ENCODE measurements around the gene RBMS1. TPM values are rescaled to one million over a fixed set of nuclear protein-coding genes. Genes with fewer than 3 reads are reported as not detected.

The RBMS1 gene
- total RNA-seq, 1 donor, result 111 TPM

DNA sequence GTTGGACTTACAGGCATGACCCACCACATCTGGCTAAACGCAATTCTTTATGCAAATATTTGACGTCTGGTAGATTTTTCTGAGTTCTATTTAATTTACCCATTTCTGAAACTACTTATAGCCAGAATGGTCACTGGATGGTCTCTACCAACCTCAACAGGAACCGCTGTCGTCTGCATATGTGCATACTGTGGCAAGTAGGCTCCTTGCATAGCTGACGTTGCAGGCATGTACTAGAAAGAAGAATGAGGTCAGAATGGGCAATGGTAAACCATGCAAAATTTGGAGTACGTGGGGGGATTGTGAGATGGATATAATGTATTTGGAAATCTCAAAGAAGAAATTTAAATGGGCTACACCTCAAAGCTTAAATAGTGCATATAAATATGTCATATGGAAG, 216.5 kb downstream of the RBMS1 start:
- Histone ChIP-seq H3K4me3 (ENCODE audit: insufficient read depth, low read length) (no peak overlapping the region), H3K9me3 (ENCODE audit: low read depth, low read length) (no peaks in the 10 kb centered on the region), H3K27me3 (ENCODE audit: insufficient read depth, low read length) (no peaks in the 10 kb centered on the region), H3K4me2 (ENCODE audit: insufficient read depth, low read length) (no peak overlapping the region), H2AFZ (ENCODE audit: low read length) (no peak overlapping the region), H3K36me3 (ENCODE audit: insufficient read depth, low read length) (peaks cover 52% of the 10 kb centered on the region), H3K4me1 (ENCODE audit: insufficient read depth, low read length) (peaks cover 14% of the 10 kb centered on the region), H4K20me1 (ENCODE audit: insufficient read depth, low read length) (no peaks in the 10 kb centered on the region), H3K79me2 (ENCODE audit: insufficient read depth, low read length) (no peaks in the 10 kb centered on the region), H3K27ac (ENCODE audit: low read depth, low read length) (no peak overlapping the region)
- no peak for DNase-seq (ENCODE audit: insufficient read length, low spot score, missing footprints)
- TF ChIP-seq, protein P1, sequence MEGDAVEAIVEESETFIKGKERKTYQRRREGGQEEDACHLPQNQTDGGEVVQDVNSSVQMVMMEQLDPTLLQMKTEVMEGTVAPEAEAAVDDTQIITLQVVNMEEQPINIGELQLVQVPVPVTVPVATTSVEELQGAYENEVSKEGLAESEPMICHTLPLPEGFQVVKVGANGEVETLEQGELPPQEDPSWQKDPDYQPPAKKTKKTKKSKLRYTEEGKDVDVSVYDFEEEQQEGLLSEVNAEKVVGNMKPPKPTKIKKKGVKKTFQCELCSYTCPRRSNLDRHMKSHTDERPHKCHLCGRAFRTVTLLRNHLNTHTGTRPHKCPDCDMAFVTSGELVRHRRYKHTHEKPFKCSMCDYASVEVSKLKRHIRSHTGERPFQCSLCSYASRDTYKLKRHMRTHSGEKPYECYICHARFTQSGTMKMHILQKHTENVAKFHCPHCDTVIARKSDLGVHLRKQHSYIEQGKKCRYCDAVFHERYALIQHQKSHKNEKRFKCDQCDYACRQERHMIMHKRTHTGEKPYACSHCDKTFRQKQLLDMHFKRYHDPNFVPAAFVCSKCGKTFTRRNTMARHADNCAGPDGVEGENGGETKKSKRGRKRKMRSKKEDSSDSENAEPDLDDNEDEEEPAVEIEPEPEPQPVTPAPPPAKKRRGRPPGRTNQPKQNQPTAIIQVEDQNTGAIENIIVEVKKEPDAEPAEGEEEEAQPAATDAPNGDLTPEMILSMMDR (IDR thresholded peaks at IDR 0.05; ENCODE audit: extremely low read depth, low read depth, low read length), result no peak

DNA sequence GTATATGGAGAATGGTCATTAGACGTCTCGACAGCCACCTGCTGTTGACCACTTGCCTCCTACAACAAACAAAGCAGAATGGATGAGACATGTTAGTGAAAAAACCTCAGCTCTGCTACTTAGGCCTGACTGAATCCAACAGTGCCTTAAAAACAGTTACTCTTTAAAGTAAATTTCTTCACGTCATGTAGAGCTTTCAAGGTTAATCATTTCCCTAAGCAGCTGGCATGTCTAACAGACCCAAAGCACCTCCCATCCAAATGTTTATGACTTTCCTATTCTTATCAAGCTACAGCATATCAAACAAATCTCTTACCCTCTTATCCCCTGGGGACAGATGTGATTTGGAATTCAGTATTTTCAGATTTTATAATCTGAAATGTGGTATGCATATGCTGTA, 218.0 kb downstream of the RBMS1 start:
- no peak for DNase-seq (ENCODE audit: insufficient read length, low spot score, missing footprints)
- no peak overlapping the region for H3K27ac ChIP-seq (ENCODE audit: low read depth, low read length)
- H3K79me2 ChIP-seq (ENCODE audit: insufficient read depth, low read length), result no peaks in the 10 kb centered on the region
- no peaks in the 10 kb centered on the region for H3K27me3 ChIP-seq (ENCODE audit: insufficient read depth, low read length)
- no peaks in the 10 kb centered on the region for H4K20me1 ChIP-seq (ENCODE audit: insufficient read depth, low read length)
- no peak overlapping the region for H2AFZ ChIP-seq (ENCODE audit: low read length)
- peaks cover 58% of the 10 kb centered on the region for H3K36me3 ChIP-seq (ENCODE audit: insufficient read depth, low read length)
- TF ChIP-seq, protein P1 (IDR thresholded peaks at IDR 0.05; ENCODE audit: extremely low read depth, low read depth, low read length), result no peak
- H3K4me3 ChIP-seq (ENCODE audit: insufficient read depth, low read length), result no peak overlapping the region
- H3K4me2 ChIP-seq (ENCODE audit: insufficient read depth, low read length), result no peak overlapping the region
- no peaks in the 10 kb centered on the region for H3K9me3 ChIP-seq (ENCODE audit: low read depth, low read length)
- H3K4me1 ChIP-seq (ENCODE audit: insufficient read depth, low read length), result peaks cover 23% of the 10 kb centered on the region

DNA sequence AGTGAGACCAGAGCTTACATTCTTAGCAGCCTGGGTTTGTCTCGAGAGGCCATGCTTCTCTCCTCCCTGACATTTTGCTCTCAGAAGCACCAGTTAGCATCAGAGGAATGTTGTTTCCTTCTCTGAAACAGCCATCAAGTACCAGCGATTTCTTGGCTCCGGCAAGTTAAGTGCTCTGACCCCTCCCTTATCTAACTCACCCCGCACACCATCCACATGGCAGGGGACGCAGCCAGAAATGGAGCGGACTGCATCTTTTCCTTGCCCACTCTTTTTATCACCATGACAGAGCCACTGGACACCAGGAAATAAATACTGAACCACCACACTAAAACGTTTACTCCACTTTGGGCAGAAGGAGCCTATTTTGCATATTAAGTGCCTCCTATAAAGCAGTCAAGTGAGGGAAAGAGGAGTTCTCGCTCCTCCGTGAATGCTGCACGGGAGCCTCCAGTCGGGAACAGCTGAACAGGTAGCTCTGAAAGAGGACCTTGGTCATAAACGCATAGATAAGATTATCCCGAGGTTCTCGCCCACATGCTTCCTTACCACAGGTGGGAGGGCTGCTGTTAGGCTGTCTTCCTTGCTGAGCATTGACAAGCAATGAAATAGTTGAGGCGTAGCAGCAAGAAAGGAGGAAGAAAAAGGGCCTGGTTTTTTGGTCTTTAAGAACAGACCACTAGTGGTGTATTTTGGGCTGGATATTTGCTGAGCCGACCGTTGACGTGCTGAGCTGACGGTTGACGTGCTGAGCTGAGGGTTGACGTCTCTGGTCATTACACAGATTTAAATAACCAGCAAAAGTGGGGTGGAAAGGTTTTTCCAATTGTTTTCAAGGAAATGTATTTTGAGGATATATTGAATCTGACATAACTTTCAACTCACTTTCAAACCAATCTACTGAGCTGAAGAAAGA, 222.2 kb downstream of the RBMS1 start:
- Histone ChIP-seq H3K4me1 (ENCODE audit: insufficient read depth, low read length) (peaks cover 37% of the 10 kb centered on the region), H3K4me3 (ENCODE audit: insufficient read depth, low read length) (no peak overlapping the region), H3K27me3 (ENCODE audit: insufficient read depth, low read length) (no peaks in the 10 kb centered on the region), H4K20me1 (ENCODE audit: insufficient read depth, low read length) (no peaks in the 10 kb centered on the region), H3K36me3 (ENCODE audit: insufficient read depth, low read length) (peaks cover 29% of the 10 kb centered on the region), H3K79me2 (ENCODE audit: insufficient read depth, low read length) (no peaks in the 10 kb centered on the region), H3K9me3 (ENCODE audit: low read depth, low read length) (no peaks in the 10 kb centered on the region), H3K27ac (ENCODE audit: low read depth, low read length) (peak overlapping the region; percentile 89), H3K4me2 (ENCODE audit: insufficient read depth, low read length) (peak overlapping the region; percentile 85), H2AFZ (ENCODE audit: low read length) (no peak overlapping the region)
- DNase-seq (ENCODE audit: insufficient read length, low spot score, missing footprints), result no peak
- TF ChIP-seq, protein P1 (IDR thresholded peaks at IDR 0.05; ENCODE audit: extremely low read depth, low read depth, low read length), result no peak

DNA sequence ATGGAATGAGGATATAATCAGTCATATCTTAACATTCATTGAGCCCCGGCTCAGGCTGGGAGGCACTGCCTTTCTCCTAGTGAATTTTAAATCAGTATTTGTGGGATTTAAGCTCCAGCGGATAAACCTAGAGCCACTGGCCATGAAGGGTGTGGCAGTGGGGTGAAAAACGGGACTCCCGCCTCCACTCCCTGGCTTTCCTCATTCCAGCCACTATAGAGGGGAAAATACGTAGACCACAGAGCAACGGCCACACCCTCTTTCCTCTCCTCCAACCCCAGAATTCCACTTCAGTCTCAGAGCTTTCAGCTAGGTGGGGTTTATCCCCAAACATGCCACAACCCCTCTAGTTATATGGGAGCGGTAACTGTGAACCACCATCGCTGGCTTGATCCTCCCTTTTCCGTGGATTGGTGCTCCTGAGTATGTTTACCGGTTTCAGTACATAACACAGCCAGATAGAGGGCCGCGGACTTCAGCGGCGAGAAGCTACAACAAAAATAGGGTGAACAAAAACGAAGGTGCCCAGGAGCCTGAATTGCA, 223.0 kb downstream of the RBMS1 start:
- Histone ChIP-seq H3K79me2 (ENCODE audit: insufficient read depth, low read length) (no peaks in the 10 kb centered on the region), H3K9me3 (ENCODE audit: low read depth, low read length) (no peaks in the 10 kb centered on the region), H2AFZ (ENCODE audit: low read length) (peak overlapping the region; percentile 76), H3K4me1 (ENCODE audit: insufficient read depth, low read length) (peaks cover 37% of the 10 kb centered on the region), H4K20me1 (ENCODE audit: insufficient read depth, low read length) (no peaks in the 10 kb centered on the region), H3K27ac (ENCODE audit: low read depth, low read length) (peak overlapping the region; percentile 89), H3K4me3 (ENCODE audit: insufficient read depth, low read length) (peak overlapping the region; percentile 70), H3K27me3 (ENCODE audit: insufficient read depth, low read length) (no peaks in the 10 kb centered on the region), H3K4me2 (ENCODE audit: insufficient read depth, low read length) (peak overlapping the region; percentile 85), H3K36me3 (ENCODE audit: insufficient read depth, low read length) (peaks cover 22% of the 10 kb centered on the region)
- DNase-seq (ENCODE audit: insufficient read length, low spot score, missing footprints), result peak; percentile 62
- TF ChIP-seq, protein P1 (IDR thresholded peaks at IDR 0.05; ENCODE audit: extremely low read depth, low read depth, low read length), result no peak
